ENCODE results near the gene ALDOA. TPM values are rescaled to one million over a fixed set of nuclear protein-coding genes. Genes with fewer than 3 reads are reported as not detected.

Gene ALDOA
- total and polyA plus RNA-seq, 9 of the 15 experiments (the other 6 are each of a cell fraction or from before 2014, with no cell fraction given): 311 to 2,224 (median 1,293) TPM

DNA sequence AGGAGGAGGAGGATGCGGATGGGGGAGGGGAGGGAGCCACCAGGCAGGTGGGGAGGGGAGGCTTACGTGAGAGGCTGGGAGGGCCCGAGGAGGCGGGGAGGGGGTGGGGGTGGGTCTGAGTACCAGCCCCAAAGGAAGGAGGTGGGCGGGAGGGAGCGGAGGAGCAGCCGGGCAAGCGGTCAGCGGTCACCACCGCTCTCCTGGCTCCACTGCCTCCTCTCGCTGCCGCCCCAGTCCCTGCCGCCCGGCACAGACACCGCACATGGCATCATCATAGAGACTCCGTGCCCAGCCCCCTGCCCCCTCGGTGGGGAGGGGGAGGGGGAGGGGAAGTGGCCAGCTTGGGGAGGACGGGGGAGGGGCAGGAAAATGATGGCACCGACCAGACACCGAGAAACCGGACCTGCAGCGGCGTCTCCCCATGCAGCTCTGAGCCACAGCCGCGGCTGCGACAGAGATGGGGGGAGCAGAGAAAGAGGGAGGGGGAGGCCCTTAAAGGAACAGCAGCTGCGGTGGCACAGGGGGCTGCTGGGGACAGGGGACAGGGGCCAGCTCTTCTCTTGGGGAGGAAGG lies 34.6 kb upstream of the ALDOA start, which contains the start of gene TLCD3B (continued):
- TF ChIP-seq, protein P1, sequence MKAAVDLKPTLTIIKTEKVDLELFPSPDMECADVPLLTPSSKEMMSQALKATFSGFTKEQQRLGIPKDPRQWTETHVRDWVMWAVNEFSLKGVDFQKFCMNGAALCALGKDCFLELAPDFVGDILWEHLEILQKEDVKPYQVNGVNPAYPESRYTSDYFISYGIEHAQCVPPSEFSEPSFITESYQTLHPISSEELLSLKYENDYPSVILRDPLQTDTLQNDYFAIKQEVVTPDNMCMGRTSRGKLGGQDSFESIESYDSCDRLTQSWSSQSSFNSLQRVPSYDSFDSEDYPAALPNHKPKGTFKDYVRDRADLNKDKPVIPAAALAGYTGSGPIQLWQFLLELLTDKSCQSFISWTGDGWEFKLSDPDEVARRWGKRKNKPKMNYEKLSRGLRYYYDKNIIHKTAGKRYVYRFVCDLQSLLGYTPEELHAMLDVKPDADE (conservative IDR thresholded peaks at IDR 0.05; ENCODE audit: control insufficient read depth, low read depth, low read length): no peak
- TF ChIP-seq ZNF655 (CRISPR knock-in tag; IDR thresholded peaks at IDR 0.05) (no peak), BCL6 (CRISPR knock-in tag; IDR thresholded peaks at IDR 0.05) (no peak), RBM39 (optimal IDR thresholded peaks at IDR 0.05; ENCODE audit: low read depth, low read length) (no peak)

GRCh38 chr16:30031477-30031918 lies 34.1 kb upstream of the ALDOA start:
- Histone ChIP-seq H3K4me2 (ENCODE audit: insufficient read depth, low read length) (no peak overlapping the region), H3K9me3 (replicated peaks; ENCODE audit: control insufficient read depth, insufficient read depth, low read depth, low read length) (no peaks in the 10 kb centered on the region), H3K4me3 (no peak overlapping the region), H3K9ac (ENCODE audit: insufficient read depth in 1 of 2, low read depth in 2 of 2, low read length in 2 of 2) (no peak overlapping the region), H3K4me1 (replicated peaks in 1 of 2; ENCODE audit: control insufficient read depth in 2 of 2, insufficient read depth in 2 of 2, low read length in 2 of 2) (peaks cover 0 to 28% of the 10 kb centered on the region in 2 experiments; a peak in 2 of 5 replicates), H3K9me1 (ENCODE audit: control insufficient read depth, insufficient read depth, low read length) (peaks cover 4% of the 10 kb centered on the region), H4K20me1 (replicated peaks; ENCODE audit: control insufficient read depth, insufficient read depth, low read length) (peaks cover 13% of the 10 kb centered on the region; the same call in 1 of the 2 replicates), H2AFZ (ENCODE audit: low read depth, low read length) (no peak overlapping the region), H3K36me3 (ENCODE audit: control insufficient read depth, insufficient read depth, low read length) (no peaks in the 10 kb centered on the region), H3K79me2 (ENCODE audit: control insufficient read depth, insufficient read depth, low read length) (no peaks in the 10 kb centered on the region), H3K27ac (ENCODE audit: extremely low read depth, low read depth, low read length) (no peak overlapping the region), H3K27me3 (ENCODE audit: control insufficient read depth in 2 of 2, insufficient read depth in 2 of 2, low read length in 2 of 2) (peaks cover 19 to 66% of the 10 kb centered on the region in 2 experiments; a peak in 4 of 5 replicates)
- DNase-seq (ENCODE audit: extremely low read depth in 1 of 4, low spot score in 3 of 4) (no peak), FAIRE-seq (no peak), ATAC-seq (no peak)
- CTCF ChIA-PET (ENCODE audit: low intra/inter-chr PET ratio): interaction anchor here (0.6 kb wide), 1 partner anchor 1185 kb away, joined by 3 read pairs; the partner anchor contains the start of gene TUFM
- 11% methylated on average over 11 of the region's 11 CpGs for WGBS (ENCODE audit: insufficient coverage, low coverage, missing lambda C conversion rate)
- POLR2A ChIA-PET: no interaction called here
- in situ Hi-C loops (cut with MboI): no loop called here
- intact Hi-C loops (cut with micrococcal nuclease): no loop called here
- no TSS peak for BruUV-seq (replicated peaks)
- TF ChIP-seq ZNF253 (CRISPR knock-in tag; conservative IDR thresholded peaks at IDR 0.05) (no peak), NFXL1 (CRISPR knock-in tag; IDR thresholded peaks at IDR 0.05) (no peak), ZNF778 (CRISPR knock-in tag; IDR thresholded peaks at IDR 0.05) (no peak)

Data from K562 (cell line).